Measurements from ENCODE around the gene SLC66A1.
A peak's percentile ranks its signal among the peaks of the same experiment; 100 is the strongest.

Gene SLC66A1

DNA sequence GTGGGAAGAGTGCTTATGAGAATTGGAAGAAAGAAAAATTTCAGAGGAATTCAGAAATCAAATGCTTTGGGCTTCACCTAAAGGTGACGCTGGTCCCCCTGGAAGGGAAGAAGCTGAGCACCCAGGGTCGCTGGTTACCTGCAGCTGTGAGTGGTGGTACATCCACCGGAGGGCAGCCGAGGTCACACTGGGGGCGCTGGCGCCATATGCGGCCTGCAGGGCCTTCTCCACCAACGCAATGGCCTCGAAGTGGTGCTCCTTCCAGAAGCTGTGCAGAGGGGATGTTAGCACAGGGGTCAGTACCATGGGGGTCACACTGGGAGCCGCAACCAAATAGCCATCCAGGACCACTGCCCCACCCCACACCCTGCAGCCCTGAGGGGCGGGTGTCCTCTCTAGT lies 6.2 kb upstream of the SLC66A1 start:
- no peak for DNase-seq (ENCODE audit: low spot score)

DNA sequence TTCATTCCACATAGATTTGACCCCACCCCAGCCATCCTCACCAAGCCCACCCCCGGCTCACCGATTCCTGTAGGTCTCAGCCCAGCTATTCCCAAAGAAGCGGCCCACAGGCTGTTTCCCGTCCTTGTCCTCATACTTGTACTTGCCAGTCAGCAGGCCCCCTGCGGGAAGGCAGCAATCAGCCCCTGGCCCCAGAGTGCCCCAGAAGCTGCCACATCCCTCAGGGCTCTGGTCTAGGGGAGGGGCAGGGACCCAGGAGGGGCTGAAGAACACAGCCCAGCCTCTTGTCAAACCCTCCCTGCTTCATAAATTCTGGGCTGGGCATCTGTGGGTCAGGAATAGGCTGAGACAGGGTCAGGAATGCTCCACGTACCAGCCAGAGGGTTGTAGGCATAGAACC lies 5.2 kb upstream of the SLC66A1 start:
- no peak for DNase-seq (ENCODE audit: low spot score)

DNA sequence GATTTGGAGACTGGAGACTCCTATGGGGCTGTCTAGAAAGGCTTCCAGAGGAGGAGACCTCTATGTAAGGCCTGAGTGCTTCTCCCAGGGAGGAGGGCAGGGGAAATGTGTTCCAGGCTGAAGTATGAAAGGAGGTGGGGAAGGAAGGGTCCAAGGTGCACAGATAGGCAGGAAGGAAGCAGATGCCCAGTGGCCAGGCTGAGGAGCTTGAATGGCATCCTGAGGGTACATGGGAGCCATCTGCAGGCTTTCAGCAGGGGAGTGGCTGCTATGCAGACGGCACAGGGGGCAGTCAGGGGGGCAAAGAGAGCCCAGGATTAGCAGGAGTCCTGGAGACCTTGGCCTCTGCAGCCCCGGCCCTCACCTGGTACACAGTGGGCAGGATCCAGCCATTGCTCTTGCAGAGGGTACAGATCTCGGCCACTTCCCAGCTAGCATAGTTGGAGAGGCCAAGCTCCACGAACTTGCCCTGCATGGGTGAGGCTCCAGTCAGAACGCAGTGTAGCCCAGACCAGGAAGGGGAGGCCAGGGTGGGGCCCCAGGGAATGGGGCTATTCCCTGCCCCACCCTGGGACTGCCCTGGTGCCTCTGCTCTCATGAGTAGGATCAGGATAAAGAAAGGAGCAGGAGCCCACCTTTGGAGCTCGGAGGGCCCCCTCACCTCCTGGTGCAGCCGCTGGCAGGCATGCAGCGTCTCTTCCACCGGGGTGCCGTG lies 4.2 kb upstream of the SLC66A1 start:
- DNase-seq (ENCODE audit: low spot score) = no peak

DNA sequence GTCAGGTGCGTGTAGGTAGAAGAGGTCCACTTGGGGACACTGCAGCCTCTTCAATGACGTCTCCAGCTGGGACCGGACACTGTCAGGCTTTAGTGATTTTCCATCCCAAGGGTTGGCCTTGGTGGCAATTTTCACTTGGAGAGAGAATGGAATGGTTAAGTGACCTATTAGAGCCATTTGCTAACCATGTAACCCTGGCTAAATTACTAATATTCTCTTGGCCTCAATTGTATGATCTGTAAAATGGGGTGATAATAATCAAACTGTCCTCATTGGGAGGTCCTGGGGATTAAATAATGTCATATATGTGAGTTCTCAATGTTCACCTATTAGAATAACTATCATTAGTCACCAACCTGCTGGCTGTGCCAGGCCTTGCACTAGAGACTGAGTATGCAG lies 3.6 kb upstream of the SLC66A1 start:
- no peak for DNase-seq (ENCODE audit: low spot score)

DNA sequence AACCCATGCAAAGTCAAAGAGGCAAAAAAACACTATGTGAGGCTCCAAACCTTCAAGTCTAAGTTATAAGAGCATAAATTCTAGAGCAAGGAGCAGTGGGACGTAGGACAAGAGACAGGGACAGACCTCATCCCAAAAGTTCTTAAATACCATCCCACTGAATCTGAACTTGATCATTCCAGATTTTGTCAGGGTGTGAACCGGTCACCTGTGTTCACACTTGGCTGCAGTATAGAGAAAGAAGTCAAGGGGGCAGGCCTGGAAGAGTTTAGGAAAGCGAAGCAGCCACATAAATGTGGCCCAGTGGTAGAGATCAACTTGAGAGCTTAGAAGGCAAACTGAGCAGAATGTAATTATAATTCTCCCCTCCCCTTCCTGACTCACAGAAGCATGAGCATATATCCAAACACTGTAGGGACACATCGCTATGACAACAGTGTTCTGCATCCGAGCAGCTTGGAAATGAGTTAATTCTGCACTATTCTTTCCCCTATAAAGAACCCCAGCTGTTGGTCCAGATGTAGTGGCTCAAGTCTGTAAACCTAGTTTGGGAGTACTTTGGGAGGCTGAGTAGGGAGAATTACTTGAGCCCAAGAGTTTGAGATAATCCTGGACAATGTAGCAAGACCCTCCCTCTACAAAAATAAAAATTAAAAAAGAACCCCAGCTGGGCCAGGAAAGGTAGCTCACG lies 2.9 kb upstream of the SLC66A1 start:
- DNase-seq (ENCODE audit: low spot score) = no peak

DNA sequence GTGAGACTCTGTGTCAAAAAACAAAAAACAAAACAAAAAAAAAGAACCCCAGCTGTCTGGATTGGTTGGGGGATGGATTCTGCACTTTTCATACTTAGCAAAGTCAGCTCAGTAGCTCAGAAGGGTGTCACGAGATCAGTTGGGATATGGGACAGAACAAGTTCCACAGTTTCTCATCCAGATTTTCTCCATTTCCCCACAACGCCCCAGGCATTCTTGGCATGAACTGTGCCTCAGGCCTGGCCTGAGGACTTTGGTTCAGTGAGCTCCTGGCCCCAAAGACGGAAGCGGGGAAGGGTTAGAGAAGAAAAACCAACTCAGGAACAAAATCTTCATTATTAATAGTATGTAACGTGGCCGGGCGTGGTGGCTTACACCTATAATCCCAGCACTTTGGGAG lies 2.1 kb upstream of the SLC66A1 start:
- DNase-seq (ENCODE audit: low spot score) = no peak

DNA sequence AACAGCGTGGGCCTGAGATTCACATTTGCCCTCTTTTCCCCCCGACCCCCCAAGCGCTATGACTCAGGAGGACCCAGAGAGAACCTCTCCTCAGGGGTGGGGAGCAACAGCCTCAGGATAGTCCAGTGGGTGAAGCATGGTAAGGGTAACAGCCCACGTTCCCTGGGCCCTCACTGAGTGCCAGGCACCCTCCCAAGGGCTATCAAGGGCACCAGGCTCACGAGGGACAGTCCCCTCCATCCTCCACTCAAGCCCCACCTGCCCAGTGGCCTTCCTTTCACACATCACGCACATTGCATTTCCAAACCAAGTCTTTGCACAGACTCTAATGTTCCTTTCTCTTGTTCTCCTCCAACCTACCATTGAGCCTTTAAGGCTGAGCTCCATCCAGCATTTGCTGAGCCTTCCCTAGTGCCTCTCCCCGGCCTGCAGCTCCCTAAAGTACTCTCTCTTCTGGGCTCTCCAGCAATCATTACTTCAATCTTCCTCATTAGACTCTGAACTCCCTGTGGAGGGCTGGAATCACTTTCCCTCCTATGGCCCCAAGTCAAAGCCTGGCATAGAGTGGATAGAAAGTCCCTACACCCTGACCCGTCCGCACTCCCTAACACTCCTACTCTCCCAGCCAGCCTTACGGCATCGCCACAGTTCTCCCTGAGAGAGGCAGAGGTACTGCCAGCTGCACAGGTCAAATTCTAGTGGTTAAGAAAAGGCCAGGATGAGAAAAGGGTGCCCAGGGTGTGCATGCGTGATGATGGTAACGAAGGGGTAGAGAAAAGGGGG lies 1.2 kb upstream of the SLC66A1 start:
- peak; percentile 20 for DNase-seq (ENCODE audit: low spot score)

DNA sequence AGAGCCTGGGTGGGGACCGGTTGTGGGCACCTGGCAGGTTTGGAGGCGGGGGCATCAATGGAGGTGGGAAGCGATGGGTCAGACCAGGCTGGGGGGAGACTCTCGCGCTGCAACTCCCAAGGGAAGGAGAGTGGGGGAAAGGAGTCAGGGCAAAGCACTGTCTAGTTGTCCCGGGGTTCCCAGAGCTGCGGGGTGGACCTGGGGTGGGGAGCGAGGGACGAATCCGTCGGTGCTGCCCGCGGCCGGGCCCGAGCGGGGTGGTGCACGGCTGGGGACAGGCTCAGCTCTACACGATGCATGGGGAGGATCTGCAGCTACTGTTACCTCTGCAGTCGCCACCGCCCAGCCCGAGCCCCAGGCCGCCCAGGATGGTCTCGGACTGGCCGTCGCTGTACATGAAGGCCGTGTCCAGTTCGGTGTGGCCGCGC lies 609 bp upstream of the SLC66A1 start:
- peak; percentile 20 for DNase-seq (ENCODE audit: low spot score)

DNA sequence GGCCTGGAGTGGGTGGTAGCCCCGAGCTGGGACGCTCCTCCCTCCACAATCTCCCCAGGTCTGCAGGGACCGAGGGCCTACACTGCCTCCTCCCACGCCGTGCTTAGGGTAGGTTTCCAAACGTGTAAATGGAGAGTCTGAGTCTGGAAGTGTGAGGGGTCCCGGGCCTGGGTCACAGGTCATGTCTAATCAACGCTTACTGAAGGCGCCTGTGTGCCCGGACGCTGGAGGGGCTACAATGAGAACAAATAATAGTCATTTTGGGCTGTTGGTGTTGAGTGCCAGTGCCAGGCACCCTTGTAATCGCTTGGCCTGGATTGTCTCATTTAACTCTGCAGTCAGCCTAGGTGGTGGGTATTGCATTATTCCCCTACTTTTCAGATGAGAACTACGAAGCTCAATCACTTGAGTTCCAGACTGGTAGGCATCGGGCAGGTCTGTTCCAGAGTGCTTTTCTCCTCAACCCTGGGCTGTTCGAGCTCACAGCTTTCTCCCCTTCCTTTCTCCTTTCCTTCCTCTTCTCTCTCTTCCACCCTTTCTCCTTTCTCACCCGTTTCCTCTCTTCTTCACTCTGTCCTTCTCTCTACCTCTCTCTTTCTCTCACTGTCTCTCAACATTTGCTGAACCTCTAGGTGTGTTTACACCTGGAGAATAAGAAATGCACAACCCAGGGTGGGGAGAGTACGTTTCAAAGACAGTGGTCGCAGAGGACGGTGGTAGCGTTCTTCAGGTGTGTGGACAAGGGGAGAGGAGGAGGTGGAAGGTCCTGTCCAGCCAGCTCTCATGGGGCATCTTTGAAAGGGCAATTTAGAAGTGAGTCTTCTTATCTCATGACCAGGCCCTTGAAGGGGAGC lies 883 bp downstream of the SLC66A1 start:
- DNase-seq (ENCODE audit: low spot score) = no peak

DNA sequence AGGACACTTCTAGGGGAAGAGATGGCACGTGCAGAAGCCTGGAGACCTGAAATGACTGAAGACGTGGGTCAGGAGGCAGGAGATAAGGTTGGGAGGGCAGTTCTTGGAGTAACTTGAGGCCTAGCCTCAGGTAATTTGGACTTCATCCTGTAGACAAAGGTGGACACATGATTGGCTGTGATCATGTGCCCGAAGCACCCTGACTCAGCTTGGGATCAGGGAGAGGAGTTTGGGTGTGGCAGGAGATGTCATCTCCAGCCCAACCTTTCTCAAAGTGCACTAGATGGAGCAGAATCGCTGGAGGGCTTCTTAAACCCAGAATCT lies 1.5 kb downstream of the SLC66A1 start:
- no peak for DNase-seq (ENCODE audit: low spot score)

DNA sequence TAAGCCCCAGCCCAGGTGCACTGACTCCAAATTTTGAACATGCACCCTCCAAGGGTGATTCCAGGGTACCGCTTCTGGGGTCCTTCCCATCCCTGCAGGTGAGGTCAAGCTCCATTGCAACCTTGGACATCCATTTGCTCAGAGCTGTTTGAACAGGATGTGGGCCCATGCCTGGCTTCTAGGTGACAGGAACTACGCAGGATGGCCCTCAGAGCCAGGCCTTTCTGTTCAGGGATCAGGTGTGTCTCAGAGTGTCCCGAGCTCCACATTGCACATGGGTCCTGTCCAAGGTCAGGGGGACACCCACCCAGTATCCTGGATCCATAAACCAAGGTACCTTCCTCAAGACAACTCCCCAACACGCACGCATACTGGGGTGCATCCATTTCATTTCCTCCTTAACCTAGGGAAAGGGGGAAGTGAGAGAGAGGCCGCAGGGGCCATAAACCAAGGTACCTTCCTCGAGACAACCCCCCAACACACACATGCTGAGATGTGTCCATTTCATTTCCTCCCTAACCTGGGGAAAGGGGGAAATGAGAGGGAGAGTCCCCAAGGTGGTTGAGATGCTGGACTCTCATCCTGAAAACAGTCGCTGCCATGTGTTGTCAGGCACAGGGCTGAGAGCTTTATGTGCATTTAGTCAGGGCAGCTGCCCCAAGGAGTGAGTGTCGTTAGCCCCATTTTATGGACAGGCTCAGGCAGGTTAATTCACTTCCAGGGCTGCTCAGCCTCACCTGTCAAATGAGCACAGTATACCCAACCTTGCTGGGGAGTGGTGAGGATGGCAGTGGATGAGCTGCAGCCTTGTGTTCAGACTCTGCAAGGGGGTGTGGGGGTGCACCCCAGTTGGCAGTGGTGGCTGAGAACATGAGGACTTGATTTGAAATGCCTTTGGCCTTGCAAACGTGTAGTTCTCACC lies 2.1 kb downstream of the SLC66A1 start:
- no peak for DNase-seq (ENCODE audit: low spot score)

DNA sequence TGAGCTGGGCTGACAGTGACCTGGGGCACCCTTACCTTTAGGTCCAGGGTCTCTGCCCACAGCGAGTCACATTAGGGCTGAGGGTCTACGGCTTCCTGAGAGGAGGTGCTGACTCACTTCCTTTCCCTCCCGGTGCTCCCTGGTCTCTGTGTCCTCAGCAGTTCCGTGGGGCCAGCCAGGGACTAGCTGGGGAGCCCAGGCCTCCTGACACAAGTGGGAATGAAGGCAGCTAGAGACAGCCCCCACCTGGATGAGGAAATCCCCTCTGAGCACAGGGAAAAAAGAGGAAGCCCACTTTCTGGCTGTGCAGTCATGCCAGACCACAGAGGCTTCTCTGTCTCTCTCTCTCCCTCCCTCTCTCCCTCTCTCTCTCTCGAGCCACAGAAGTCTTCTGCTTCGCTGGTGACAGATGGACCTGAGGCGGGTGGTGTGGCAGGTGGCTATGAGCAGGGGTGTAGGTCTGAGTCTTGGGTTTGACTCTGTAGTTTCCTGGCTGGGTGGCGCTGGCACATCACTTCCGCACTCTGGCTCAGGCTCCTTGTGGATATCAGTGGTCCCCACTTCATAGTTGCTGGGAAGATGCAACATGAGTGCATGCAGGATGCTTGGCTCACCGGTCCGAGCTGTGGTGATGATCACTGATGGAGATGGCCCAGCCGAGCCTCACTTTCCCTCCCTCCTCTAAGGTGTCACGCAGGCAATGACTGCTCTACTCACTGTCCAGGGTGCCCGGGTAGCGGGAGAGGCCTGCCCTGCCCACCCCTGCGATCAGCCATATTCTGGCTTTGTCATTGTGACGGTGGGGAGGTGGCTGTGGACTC lies 3.5 kb downstream of the SLC66A1 start:
- DNase-seq (ENCODE audit: low spot score) = no peak

DNA sequence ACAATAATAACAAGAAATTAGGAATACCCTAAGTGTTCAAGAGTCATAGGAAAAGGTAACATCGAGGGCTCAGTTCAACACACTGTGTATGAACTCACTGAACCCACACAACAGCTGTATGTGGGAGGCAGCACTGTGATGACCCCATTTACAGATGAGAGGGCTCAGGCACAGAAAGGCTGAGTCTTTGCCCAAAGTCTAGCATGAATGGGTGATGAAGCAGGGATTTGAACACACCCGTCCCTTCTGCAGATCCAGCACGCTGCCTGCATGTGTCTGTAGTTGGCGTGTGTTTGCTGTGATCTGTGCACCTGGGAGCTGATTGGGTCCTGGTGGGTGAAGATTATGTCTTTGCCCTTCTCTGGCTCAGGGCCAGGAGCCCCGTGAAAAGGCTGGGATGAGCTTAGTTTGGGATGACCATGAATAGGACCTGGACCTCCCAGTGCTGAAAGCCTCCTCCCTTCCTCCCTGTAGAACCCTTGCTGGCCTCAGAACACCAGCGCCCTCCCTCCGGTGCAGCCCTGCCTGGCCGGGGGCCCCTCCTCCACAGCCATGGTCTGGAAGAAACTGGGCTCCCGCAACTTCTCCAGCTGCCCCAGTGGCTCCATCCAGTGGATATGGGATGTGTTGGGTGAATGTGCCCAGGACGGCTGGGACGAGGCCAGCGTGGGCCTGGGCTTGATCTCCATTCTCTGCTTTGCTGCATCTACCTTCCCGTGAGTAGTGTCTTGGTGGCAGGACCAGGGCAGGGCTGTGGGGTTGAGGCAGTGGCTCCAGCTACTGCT lies 5.2 kb downstream of the SLC66A1 start:
- no peak for DNase-seq (ENCODE audit: low spot score)

DNA sequence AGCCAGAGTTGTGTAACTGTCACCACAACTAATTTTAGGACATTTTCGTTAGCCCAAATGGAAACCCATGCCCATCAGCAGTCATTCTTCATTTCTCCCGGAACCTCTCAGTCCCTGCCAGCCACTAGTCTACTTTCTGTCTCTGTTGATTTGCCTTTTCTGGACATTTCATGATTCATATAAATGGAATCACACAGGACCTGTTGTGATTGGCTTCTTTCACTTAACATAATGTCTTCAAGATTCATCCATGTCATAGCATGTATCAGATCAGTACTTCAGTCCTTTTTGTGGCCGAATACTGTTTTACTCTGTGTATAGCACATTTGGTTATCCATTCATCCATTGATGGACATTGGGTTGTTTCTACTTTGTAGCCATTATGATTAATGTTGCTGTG lies 7.1 kb downstream of the SLC66A1 start:
- no peak for DNase-seq (ENCODE audit: low spot score)

DNA sequence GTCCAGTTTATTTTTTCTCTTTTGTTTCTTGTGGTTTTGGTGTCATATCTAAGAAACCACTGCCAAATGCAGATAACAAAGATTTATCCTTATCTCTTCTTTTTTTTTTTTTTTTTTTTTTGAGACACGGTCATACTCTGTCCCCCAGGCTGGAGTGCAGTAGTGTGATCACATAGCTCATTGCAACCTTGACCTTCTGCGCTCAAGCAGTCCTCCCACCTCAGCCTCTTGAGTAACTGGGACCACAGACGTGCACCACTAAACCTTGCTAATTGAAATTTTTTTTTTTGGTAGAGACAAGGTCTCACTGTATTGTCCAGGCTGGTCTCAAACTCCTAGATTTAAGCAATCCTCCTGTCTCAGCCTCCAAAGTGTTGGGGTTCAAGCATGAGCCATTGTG lies 8.9 kb downstream of the SLC66A1 start:
- no peak for DNase-seq (ENCODE audit: low spot score)

DNA sequence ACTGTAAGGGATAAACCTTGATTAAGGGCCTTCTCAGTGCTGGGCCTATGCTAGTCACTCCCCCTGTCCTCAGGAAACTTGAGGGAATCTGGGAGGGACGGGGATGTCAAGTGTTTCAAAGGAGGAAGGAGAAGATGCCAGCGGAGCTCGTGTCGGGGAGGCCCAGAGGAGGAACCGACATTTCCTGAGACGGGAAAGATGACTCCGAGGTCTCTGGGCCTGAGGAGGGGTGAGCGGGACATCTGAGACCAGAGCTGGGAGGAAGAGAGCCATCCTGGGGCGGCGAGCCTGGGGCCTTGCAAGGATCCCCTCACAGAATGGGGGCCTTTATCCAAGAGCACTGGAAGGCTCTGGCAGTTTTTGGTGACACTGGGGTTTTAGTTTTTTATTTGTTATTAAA lies 10.4 kb downstream of the SLC66A1 start:
- no peak for DNase-seq (ENCODE audit: low spot score)

DNA sequence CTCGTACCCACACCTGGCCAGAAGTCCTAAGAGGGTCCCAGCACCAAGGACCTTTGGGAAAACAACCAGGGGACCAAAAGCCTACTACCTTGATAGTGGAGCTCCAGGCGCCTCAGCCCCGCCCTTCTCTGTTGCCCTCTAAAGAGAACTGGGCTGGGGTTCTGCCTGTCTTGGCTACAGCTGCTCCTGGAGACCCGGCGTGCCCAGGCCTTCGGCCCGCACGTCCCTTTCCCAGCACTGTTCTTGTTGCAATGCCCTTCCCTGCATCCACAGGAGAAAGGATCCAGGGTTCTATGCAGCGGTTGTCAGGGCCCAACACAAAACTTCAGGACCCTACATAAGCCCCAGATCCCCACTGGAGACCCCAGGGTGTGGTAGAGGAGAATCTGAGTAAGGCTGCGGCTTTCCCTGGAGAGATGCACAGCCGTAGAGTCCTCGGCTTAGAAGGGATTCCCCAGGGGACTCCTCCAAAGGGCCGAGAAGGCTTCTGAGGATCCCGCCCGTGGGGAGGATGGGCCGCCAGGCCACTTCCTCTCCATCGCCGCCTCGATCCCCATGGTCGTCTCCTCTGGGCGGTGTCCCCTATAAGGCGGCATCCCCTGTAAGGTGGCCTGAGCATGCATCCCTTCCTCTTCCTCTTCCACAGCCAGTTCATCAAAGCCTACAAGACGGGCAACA lies 12.0 kb downstream of the SLC66A1 start:
- no peak for DNase-seq (ENCODE audit: low spot score)

DNA sequence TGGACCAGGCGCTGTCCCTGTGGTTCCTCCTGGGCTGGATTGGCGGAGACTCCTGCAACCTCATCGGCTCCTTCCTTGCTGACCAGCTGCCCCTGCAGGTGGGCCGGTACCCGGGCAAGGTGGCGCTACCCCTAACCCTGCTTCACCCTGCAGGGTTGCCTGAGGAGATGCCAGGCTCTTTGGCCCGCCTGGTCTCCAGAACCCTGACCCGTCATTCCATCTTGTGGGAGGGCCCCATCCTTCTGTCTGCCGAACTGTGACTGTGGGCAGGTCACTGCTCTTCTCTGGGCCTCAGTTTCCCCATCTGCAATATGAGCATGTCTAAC lies 12.5 kb downstream of the SLC66A1 start:
- no peak for DNase-seq (ENCODE audit: low spot score)
